GM18508 (cell line): ENCODE measurements around the gene CPSF2.
"Not testable (repeated sequence)": the region's sequence is repeated elsewhere in the genome, so short reads cannot be mapped to it uniquely, and the experiment has no call there.

Experiments
- ATAC-seq: cut with Tn5 transposase; IDR thresholded peaks from one replicate; pipeline ENCODE4 v1.9.1; 2021; ENCODE audit warnings: moderate number of reproducible peaks; ENCODE audit not compliant: insufficient read depth, unreplicated experiment

CPSF2 gene

GRCh38 chr14:92154283-92154942 is 32.6 kb downstream of the CPSF2 start:
- no peak for ATAC-seq

GRCh38 chr14:92160619-92161018 is 38.9 kb downstream of the CPSF2 start:
- no peak for ATAC-seq

GRCh38 chr14:92161521-92161920 is 39.8 kb downstream of the CPSF2 start:
- no peak for ATAC-seq

- ATAC-seq = no peak
These were observed 43.2 kb downstream of the CPSF2 start for GRCh38 chr14:92164958-92165357.

GRCh38 chr14:92173668-92174067 is 51.9 kb downstream of the CPSF2 start:
- ATAC-seq = no peak

- ATAC-seq = no peak
These were observed 54.0 kb downstream of the CPSF2 start for GRCh38 chr14:92175811-92176210.

- ATAC-seq = no peak
These were observed 54.7 kb downstream of the CPSF2 start for GRCh38 chr14:92176476-92176875.

- ATAC-seq = not testable (repeated sequence)
These were observed 57.4 kb downstream of the CPSF2 start for GRCh38 chr14:92179178-92179577.

GRCh38 chr14:92185559-92185958 is 63.8 kb downstream of the CPSF2 start:
- ATAC-seq = no peak

- not testable (repeated sequence) for ATAC-seq
These were observed 65.8 kb downstream of the CPSF2 start for GRCh38 chr14:92187616-92188015.

GRCh38 chr14:92190768-92191167 is 69.0 kb downstream of the CPSF2 start:
- ATAC-seq = no peak

- no peak for ATAC-seq
These were observed 77.0 kb downstream of the CPSF2 start for GRCh38 chr14:92198804-92199203.

- no peak for ATAC-seq
These were observed 78.0 kb downstream of the CPSF2 start for GRCh38 chr14:92199763-92200162.

GRCh38 chr14:92203116-92203515 is 81.3 kb downstream of the CPSF2 start:
- no peak for ATAC-seq

- no peak for ATAC-seq
These were observed 83.0 kb downstream of the CPSF2 start for GRCh38 chr14:92204792-92205191.

GRCh38 chr14:92207012-92207927 is 85.5 kb downstream of the CPSF2 start:
- no peak for ATAC-seq

GRCh38 chr14:92207928-92208265 is 86.1 kb downstream of the CPSF2 start:
- ATAC-seq = no peak

- ATAC-seq = no peak
These were observed 87.4 kb downstream of the CPSF2 start for GRCh38 chr14:92209141-92209540.

- ATAC-seq = not testable (repeated sequence)
These were observed 91.4 kb downstream of the CPSF2 start for GRCh38 chr14:92213125-92213524.

GRCh38 chr14:92215579-92215978 is 93.8 kb downstream of the CPSF2 start:
- no peak for ATAC-seq

GRCh38 chr14:92217936-92218335 is 96.2 kb downstream of the CPSF2 start:
- no peak for ATAC-seq
